Measurements from ENCODE around the gene S100A7A.

DNA sequence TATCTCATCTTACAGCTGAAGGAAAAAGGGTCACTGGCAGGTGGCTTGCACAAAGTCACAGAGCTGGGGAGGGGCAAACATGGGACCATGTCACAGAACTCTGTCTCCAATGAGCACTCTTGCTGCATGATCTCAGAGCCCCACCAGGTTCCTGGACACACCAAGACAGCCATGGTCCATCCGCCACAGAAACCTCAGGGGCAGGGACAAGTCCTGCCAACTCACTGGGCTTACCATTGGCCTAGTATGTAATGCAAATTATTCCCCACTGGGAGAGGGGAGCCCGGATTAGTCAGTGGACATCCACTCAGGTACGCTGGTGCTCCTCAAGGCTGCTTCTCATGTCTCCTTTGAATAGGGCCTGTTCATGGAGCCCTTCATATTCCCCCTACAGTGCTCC lies 14.2 kb downstream of the S100A7A start:
- no peak for TF ChIP-seq SP1 (CRISPR knock-in tag; conservative IDR thresholded peaks at IDR 0.05)
- TF ChIP-seq CTCF (IDR thresholded peaks at IDR 0.05): no peak
- TF ChIP-seq ZNF138 (CRISPR knock-in tag; conservative IDR thresholded peaks at IDR 0.05): no peak
- no peak for TF ChIP-seq TEAD4 (CRISPR knock-in tag; IDR thresholded peaks at IDR 0.05)
- no peak for TF ChIP-seq ZNF317 (CRISPR knock-in tag; IDR thresholded peaks at IDR 0.05; ENCODE audit: borderline replicate concordance, low read depth)
- TF ChIP-seq FOXJ3 (CRISPR knock-in tag; IDR thresholded peaks at IDR 0.05; ENCODE audit: borderline replicate concordance): no peak
- no peak for TF ChIP-seq RORB (CRISPR knock-in tag; IDR thresholded peaks at IDR 0.05)
- TF ChIP-seq ETV6 (CRISPR knock-in tag; IDR thresholded peaks at IDR 0.05): no peak
- TF ChIP-seq SOX15 (CRISPR knock-in tag; IDR thresholded peaks at IDR 0.05): no peak
- no peak for TF ChIP-seq TP53 (CRISPR knock-in tag; IDR thresholded peaks at IDR 0.05)

Data from WTC11 (cell line).